Astrocyte of the hippocampus (primary cell): ENCODE results near the gene C16orf89.

Source experiments
- DNase-seq: peaks from one replicate; pipeline ENCODE4 v3.0.0; 2011; ENCODE audit warnings: low read depth, low spot score

Gene C16orf89

DNA sequence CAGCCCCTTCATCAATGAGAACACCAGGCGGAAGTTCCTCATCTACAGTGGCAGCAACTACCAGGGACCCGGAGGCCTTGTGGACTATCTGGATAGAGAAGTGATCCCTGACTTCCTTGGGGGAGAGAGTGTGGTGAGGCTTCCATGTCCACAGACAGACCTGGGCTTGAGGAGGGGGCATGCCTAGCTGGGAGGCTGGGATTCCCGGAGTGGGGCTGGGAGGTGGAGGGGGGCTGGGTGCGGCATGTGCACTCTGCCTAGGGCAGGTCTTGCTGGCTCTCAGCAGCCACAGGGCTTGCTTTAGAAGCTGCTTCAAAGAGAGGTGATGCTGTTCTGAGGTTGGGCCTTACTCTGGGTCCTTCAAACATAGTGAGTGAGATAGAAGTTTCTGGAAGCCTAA lies 59.8 kb downstream of the C16orf89 start:
- no peak for DNase-seq

DNA sequence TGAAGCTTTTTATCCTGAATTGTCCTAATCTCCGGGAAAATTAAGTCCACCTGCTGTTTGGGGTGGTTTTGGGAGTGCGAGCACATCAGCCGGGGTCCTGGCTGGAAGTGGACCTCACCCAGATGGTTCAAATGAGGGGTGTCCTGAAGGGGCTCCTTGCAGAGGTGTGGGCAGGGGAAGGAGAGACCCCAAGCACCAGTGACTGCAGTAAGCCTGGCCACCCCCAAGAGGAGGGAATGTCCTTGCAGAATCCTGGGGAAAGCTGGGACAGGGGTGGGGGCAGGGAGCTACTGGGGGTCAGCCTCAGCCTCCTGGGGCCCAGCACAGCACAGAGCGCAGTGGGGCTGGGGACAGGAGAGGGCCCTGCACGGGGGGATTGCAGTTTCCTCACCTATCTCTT lies 61.4 kb downstream of the C16orf89 start:
- no peak for DNase-seq

GRCh38 chr16:5003828-5004227 lies 61.9 kb downstream of the C16orf89 start:
- DNase-seq: no peak

GRCh38 chr16:5003211-5003610 lies 62.5 kb downstream of the C16orf89 start:
- no peak for DNase-seq

DNA sequence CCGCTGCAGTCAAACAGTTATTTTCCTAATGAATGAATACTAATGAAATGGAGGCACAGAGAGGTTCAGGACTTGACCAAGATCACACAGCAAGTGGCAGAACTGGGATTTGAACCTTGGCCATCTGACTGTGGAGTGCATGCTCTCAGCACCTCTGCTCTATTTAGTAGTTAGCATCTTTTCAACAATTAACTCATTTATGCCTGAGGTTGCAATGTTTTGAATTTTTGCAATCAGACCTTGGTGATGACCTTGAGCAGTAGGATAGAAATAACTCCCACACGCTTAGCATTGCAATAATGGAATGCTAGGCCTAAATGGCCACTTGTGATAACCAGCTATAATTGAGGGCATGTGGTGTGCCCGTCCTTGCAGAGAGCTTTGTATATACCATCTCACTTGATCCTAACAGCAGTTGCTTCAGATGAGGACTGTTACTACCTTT lies 63.0 kb downstream of the C16orf89 start:
- DNase-seq: no peak

DNA sequence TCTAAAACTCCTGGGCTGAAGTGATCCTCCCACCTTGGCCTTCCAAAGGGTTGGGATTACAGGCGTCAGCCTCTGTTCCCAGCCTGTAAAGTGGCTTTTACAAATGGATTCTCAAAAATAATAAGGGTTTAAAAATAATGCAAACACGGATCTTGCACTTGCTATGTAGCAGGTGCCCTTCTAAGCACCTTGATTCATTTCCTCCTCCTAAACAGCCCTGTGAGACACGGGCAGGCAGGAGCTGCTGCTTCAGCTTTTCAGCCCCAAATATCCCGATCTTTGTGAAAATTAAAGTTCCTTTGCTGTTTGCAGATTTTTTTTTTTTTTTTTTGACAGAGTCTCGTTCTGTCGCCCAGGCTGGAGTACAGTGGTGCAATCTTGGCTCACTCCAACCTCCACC lies 63.8 kb downstream of the C16orf89 start:
- no peak for DNase-seq

DNA sequence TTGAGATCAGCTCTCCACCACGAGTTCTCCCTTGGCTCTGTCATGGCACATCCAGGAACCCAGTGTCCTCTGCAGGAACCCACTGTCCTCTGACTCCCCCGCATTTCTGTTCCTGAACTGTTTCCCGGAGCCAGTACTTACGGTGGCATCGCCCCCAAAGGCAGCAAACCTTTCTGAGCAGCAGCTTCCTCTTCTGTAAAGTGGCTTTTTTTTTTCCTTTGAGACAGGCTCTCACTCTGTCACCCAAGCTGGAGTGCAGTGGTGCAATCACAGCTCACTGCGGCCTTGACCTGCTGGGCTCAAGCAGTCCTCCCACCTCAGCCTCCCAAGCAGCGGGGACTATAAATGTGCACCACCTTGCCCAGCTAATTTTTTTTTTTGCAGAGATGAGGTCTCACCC lies 64.2 kb downstream of the C16orf89 start:
- DNase-seq: no peak

DNA sequence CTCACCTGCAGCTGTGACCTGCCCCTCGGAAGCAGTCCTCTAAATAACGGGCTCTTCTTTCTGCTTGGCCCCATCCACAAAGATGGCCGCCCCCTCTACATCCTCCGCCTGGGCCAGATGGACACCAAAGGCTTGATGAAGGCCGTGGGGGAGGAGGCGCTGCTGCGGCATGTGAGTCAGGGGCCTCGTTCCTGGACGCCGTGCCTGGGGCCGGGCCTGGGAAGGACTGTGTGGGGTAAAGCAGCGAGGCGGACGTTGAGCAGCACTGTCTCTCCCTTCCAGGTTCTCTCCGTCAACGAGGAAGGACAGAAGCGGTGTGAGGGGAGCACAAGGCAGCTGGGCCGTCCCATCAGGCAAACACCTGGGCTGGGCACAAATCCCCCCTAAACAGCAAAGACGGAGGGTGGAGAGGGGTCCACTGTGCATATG lies 65.2 kb downstream of the C16orf89 start:
- no peak for DNase-seq

DNA sequence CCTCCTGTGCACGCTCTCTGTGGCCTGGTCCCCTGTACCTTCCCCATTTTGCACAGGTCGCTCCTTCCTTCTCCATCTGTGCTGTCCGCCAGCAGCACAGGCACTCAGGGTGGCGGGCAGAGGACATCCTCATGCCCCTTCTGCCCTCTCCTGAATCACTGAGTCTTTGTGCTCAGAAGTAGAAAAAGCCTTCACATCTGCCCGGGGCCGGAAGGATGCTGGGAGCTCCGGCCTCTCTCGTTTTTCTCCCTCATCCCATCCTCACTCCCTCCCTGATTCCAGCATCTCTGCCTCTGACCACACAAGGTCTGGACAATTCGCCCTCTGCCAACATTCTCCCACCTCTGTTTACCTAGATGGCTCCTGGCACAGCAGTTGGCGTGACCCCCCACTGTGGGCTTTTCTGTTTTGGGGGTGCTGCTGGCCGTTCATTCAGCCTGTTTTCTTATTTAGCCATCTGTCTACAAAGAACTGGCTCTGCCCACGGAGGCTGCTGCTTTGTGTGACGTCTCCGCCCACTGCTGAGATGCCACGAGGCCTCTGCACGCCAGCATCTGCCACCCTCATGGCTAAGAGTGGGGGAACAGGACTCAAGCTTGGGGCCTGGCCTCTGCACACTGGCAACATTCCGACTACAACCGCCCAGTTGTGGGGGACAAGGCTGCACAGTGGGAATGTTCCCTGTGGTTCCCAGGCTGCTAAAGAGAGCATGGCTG lies 70.9 kb downstream of the C16orf89 start:
- DNase-seq: no peak
